Fibroblast of villous mesenchyme (primary cell): ENCODE data around the gene ERC1. TPM values are rescaled to one million over a fixed set of nuclear protein-coding genes. Genes with fewer than 3 reads are reported as not detected.

Experiments used
- DNase-seq: peaks from one replicate; pipeline ENCODE4 v3.0.0-alpha.2; 2010; ENCODE audit warnings: low read depth
- H3K4me3 ChIP-seq: 2 replicates; pipeline ENCODE4 v1.5.1; 2011; ENCODE audit warnings: low read depth, mild to moderate bottlenecking, low read length
- total RNA-seq: library from RNA; depleted of rRNA; stranded (reverse); fragments of >200 nt; gene quantifications from 2 replicates; pipeline ENCODE4 v1.2.3, GENCODE V29; 2012
- TF ChIP-seq, protein P1 (sequence below): IDR thresholded peaks from 2 replicates; pipeline ENCODE4 v1.5.1; 2012; ENCODE audit warnings: low read depth, mild to moderate bottlenecking, low read length; ENCODE audit not compliant: insufficient read depth

ERC1 gene
- total RNA-seq, 1 donor = 49.7 TPM

DNA sequence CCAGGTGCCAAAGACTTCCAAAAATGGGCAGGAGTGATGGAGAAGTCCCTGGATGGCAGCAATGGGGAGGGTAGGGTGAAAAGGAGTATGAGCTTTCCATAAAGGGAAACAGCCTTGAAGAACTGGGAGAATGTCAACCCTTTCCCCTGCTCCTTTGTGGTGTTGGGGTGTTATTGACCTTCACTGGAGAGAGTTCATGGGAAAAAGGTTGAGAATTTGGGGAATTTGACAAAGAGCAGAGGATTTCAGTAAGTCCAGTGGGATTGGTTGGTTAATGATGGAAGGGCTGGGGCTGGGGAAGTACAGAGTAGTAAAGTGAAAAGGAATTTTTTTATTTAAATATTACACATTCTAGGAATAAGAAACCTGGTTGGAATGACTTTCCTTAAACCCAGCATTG lies 116.6 kb downstream of the ERC1 start:
- DNase-seq = no peak
- H3K4me3 ChIP-seq = no peak overlapping the region
- TF ChIP-seq, protein P1, sequence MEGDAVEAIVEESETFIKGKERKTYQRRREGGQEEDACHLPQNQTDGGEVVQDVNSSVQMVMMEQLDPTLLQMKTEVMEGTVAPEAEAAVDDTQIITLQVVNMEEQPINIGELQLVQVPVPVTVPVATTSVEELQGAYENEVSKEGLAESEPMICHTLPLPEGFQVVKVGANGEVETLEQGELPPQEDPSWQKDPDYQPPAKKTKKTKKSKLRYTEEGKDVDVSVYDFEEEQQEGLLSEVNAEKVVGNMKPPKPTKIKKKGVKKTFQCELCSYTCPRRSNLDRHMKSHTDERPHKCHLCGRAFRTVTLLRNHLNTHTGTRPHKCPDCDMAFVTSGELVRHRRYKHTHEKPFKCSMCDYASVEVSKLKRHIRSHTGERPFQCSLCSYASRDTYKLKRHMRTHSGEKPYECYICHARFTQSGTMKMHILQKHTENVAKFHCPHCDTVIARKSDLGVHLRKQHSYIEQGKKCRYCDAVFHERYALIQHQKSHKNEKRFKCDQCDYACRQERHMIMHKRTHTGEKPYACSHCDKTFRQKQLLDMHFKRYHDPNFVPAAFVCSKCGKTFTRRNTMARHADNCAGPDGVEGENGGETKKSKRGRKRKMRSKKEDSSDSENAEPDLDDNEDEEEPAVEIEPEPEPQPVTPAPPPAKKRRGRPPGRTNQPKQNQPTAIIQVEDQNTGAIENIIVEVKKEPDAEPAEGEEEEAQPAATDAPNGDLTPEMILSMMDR = no peak

DNA sequence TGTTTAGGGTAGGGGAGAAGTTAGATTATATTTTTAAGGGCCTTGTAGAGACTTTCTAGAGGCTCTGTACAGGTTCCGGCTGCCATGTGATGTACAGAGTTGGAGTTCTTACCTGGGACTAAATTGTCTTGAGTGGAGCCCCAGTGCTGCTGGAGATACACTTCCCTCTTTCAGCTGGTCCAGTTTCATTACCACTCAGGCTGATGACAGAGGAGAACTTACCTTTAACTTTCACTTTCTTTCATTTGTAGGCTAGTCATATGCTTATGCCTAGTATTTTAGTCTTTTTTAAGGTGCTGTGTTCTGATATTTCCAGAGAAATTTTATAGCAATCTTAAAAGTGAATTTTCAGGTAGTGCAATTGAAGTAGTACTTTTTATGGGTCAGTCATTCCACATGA lies 117.3 kb downstream of the ERC1 start:
- H3K4me3 ChIP-seq = no peak overlapping the region
- no peak for DNase-seq
- TF ChIP-seq, protein P1 = no peak

DNA sequence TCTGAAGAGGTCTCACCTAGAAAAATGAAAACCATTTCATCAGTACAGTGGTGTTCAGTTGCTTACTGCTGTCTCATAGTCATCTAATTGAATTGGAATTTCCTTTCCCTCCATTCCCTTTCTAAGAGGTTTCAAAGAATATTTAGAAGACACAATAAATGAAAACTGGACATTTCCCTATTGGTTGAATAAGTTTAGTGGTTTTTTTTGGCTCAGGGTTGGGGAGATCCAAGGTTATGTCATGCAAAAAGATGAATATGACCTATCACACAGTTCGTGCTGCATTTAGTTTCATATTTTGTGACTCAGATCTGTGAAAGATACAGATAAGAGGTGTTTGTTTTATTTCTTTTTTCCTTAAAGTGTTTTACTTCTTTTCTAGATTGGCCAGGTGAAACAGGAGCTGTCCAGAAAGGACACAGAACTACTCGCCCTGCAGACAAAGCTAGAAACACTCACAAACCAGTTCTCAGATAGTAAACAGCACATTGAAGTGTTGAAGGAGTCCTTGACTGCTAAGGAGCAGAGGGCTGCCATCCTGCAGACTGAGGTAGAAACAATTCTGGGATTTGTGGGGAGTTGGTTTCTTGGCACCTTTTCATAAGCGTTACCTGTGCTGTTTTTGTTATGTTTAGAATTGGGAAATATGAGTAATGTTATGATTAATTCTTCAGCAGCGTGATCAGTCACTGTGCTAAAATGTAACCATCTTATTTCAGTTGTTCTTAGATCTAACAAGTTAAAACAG lies 124.6 kb downstream of the ERC1 start:
- H3K4me3 ChIP-seq = no peak overlapping the region
- no peak for DNase-seq
- TF ChIP-seq, protein P1 = no peak

DNA sequence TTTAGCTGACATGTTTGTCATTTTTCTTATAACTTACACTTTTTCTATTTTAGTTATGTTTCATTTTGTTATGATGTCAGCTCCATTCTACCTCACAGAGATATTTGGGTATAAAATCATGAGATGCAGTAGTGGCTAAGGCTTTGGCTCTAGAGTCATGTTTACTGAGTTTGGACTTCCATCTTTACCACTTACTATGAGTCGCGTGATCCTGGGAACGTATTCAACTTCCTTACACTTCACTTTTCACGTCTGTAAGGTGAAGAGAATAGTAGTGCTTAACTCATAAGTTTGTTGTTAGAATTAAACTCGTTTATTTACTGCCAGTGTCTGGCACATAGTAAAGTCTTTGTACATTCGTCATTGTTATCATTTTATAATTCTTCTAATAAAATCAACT lies 126.3 kb downstream of the ERC1 start:
- TF ChIP-seq, protein P1 = no peak
- DNase-seq = no peak
- H3K4me3 ChIP-seq = no peak overlapping the region

DNA sequence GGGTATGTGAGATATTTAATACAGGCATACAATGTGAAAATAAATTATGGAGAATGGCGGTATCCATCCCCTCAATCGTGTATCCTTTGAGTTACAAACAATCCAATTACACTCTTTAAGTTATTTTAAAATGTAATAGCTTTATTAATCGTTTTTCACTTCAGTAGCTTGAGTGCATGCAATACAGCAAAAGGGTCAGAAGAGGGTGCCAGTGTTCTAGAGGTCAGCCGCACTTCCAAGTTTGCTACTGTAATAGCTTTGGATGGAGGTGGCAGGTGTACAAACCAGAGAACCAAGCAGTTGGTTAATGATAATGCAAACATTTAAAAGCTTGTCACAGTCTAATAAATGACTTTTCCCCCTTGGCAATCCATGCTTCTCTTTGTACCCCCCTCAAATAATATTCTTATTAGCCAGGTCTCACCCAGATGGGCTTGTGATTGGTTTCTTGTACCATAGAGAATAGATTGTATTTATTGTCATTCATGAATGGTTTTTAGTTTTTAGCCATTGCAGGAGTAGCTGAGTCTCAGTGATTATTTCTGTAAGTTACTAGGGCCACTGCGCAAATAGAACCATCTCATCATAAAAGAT lies 127.0 kb downstream of the ERC1 start:
- DNase-seq = peak; percentile 80
- TF ChIP-seq, protein P1 = peak; percentile 83
- H3K4me3 ChIP-seq = no peak overlapping the region

DNA sequence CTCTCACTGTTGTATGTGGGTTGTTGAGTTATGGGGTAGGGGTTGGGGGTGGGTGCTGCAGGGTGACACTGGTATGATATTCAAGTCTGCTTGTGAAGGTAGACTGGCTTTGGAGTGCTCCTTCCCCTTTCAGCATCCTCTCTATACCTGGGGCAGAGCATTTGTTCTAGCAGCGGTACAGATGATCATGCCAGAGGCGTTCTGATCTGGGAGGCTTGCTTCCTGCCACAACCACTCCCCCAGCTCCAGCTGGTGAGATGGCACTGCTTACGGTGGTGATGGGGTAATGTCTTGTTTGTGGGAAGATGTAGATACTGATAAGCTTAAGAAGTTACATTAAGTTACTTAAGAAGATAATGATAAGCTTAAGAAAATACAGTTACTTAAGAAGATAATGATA lies 131.8 kb downstream of the ERC1 start:
- peak; percentile 86 for DNase-seq
- no peak overlapping the region for H3K4me3 ChIP-seq
- TF ChIP-seq, protein P1 = no peak
